Uterus (tissue), 2 donors: ENCODE measurements around the gene ERP27.

Experiments
- POLR2A ChIP-seq, 2 donors: fragments of 450-650 bp; IDR thresholded peaks; one replicate each; pipeline ENCODE4 v1.6.1; 2016; ENCODE audit warnings: antibody characterized with exemption in 2 of 2, mild to moderate bottlenecking in 1 of 2, moderate library complexity in 1 of 2
- TF ChIP-seq, protein P1 (sequence below), 4 experiments: fragments of 200-600 bp in 2 of 4; fragments of 450-650 bp in 2 of 4; sonication (generic) in 2 of 4; IDR thresholded peaks; one replicate each; pipeline ENCODE4 v1.5.1; 2016 to 2019; ENCODE audit warnings: antibody characterized with exemption in 4 of 4, mild to moderate bottlenecking in 2 of 4, moderate library complexity in 1 of 4

GRCh38 chr12:14988035-14988434, 49.7 kb upstream of the ERP27 start:
- TF ChIP-seq, protein P1, sequence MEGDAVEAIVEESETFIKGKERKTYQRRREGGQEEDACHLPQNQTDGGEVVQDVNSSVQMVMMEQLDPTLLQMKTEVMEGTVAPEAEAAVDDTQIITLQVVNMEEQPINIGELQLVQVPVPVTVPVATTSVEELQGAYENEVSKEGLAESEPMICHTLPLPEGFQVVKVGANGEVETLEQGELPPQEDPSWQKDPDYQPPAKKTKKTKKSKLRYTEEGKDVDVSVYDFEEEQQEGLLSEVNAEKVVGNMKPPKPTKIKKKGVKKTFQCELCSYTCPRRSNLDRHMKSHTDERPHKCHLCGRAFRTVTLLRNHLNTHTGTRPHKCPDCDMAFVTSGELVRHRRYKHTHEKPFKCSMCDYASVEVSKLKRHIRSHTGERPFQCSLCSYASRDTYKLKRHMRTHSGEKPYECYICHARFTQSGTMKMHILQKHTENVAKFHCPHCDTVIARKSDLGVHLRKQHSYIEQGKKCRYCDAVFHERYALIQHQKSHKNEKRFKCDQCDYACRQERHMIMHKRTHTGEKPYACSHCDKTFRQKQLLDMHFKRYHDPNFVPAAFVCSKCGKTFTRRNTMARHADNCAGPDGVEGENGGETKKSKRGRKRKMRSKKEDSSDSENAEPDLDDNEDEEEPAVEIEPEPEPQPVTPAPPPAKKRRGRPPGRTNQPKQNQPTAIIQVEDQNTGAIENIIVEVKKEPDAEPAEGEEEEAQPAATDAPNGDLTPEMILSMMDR (IDR thresholded peaks at IDR 0.05), result no peak
- TF ChIP-seq POLR2A (IDR thresholded peaks at IDR 0.05), result no peak
